SK-N-SH treated with all-trans-retinoic acid at 6 μM for 48 hours (cell line): ENCODE data around the gene UGP2.

Experiments used
- ATAC-seq: fragments of 200-7000 bp; cut with Tn5 transposase; 3 replicates; pipeline ENCODE4 v1.9.1; 2020; ENCODE audit warnings: mild to moderate bottlenecking, moderate library complexity
- ARNTL ChIP-seq: fragments of 450-650 bp; formaldehyde crosslinking; IDR thresholded peaks from 2 replicates; pipeline ENCODE4 v1.5.0; 2020; ENCODE audit warnings: low read depth, mild to moderate bottlenecking, moderate library complexity, borderline replicate concordance
- BACH2 ChIP-seq: fragments of 250-450 bp; sonication (Bioruptor Pico); IDR thresholded peaks from 2 replicates; pipeline ENCODE4 v1.9.0; 2021; ENCODE audit warnings: mild to moderate bottlenecking, borderline replicate concordance
- CREB5 ChIP-seq: fragments of 250-450 bp; sonication (Bioruptor Pico); IDR thresholded peaks from 2 replicates; pipeline ENCODE4 v1.5.1; 2020; ENCODE audit warnings: low read depth, mild to moderate bottlenecking, moderate library complexity
- CSRNP3 ChIP-seq: fragments of 250-450 bp; sonication (Bioruptor Pico); IDR thresholded peaks from 2 replicates; pipeline ENCODE4 v1.5.1; 2021; ENCODE audit warnings: mild to moderate bottlenecking, moderate library complexity
- ESRRG ChIP-seq: fragments of 250-450 bp; sonication (Bioruptor Pico); IDR thresholded peaks from 2 replicates; pipeline ENCODE4 v1.6.1; 2021; ENCODE audit warnings: mild to moderate bottlenecking
- ISL1 ChIP-seq: fragments of 250-450 bp; sonication (Bioruptor Pico); IDR thresholded peaks from 2 replicates; pipeline ENCODE4 v2.1.2; 2022; ENCODE audit warnings: mild to moderate bottlenecking, moderate library complexity
- OSR1 ChIP-seq: fragments of 250-450 bp; sonication (Bioruptor Pico); IDR thresholded peaks from 2 replicates; pipeline ENCODE4 v1.8.0; 2022; ENCODE audit warnings: moderate library complexity, mild to moderate bottlenecking, inconsistent platforms
- PATZ1 ChIP-seq: fragments of 250-450 bp; sonication (Bioruptor Pico); IDR thresholded peaks from 2 replicates; pipeline ENCODE4 v1.8.0; 2020; ENCODE audit warnings: mild to moderate bottlenecking, moderate library complexity, borderline replicate concordance
- POU6F1 ChIP-seq: fragments of 250-450 bp; sonication (Bioruptor Pico); IDR thresholded peaks from 2 replicates; pipeline ENCODE4 v1.8.0; 2021; ENCODE audit warnings: low read depth, mild to moderate bottlenecking, moderate library complexity, borderline replicate concordance
- PPARA ChIP-seq: fragments of 250-450 bp; sonication (Bioruptor Pico); IDR thresholded peaks from 2 replicates; pipeline ENCODE4 v1.5.0; 2020; ENCODE audit warnings: mild to moderate bottlenecking, borderline replicate concordance
- RARB ChIP-seq: fragments of 250-450 bp; sonication (Bioruptor Pico); IDR thresholded peaks from 2 replicates; pipeline ENCODE4 v1.8.0; 2021; ENCODE audit warnings: mild to moderate bottlenecking, moderate library complexity
- SNAI2 ChIP-seq: fragments of 250-450 bp; sonication (Bioruptor Pico); IDR thresholded peaks from 2 replicates; pipeline ENCODE4 v1.5.0; 2020; ENCODE audit warnings: mild to moderate bottlenecking, moderate library complexity
- TCF4 ChIP-seq: fragments of 250-450 bp; sonication (Bioruptor Pico); IDR thresholded peaks from 2 replicates; pipeline ENCODE4 v1.8.0; 2021; ENCODE audit warnings: mild to moderate bottlenecking, moderate library complexity, borderline replicate concordance
- TOX ChIP-seq: fragments of 250-450 bp; sonication (Bioruptor Pico); IDR thresholded peaks from 2 replicates; pipeline ENCODE4 v1.8.0; 2021; ENCODE audit warnings: mild to moderate bottlenecking, moderate library complexity, borderline replicate concordance
- TSHZ2 ChIP-seq: fragments of 250-450 bp; sonication (Bioruptor Pico); IDR thresholded peaks from 2 replicates; pipeline ENCODE4 v1.5.0; 2020; ENCODE audit warnings: mild to moderate bottlenecking, moderate library complexity
- ZC3H10 ChIP-seq: fragments of 250-450 bp; sonication (Bioruptor Pico); IDR thresholded peaks from 2 replicates; pipeline ENCODE4 v1.5.1; 2021; ENCODE audit warnings: mild to moderate bottlenecking, moderate library complexity
- ZFP3 ChIP-seq: fragments of 250-450 bp; sonication (Bioruptor Pico); IDR thresholded peaks from 2 replicates; pipeline ENCODE4 v1.5.0; 2020; ENCODE audit warnings: mild to moderate bottlenecking, moderate library complexity
- ZFP30 ChIP-seq: fragments of 450-650 bp; formaldehyde crosslinking; IDR thresholded peaks from 2 replicates; pipeline ENCODE4 v1.5.0; 2022; ENCODE audit warnings: mild to moderate bottlenecking, moderate library complexity
- ZNF565 ChIP-seq: fragments of 450-650 bp; formaldehyde crosslinking; conservative IDR thresholded peaks from 2 replicates; pipeline ENCODE4 v1.5.0; 2020; ENCODE audit warnings: low read depth, mild to moderate bottlenecking, moderate library complexity
- ZNF70 ChIP-seq: fragments of 450-650 bp; formaldehyde crosslinking; IDR thresholded peaks from 2 replicates; pipeline ENCODE4 v1.5.0; 2020; ENCODE audit warnings: mild to moderate bottlenecking, moderate library complexity
- ZNF8 ChIP-seq: fragments of 450-650 bp; formaldehyde crosslinking; IDR thresholded peaks from 2 replicates; pipeline ENCODE4 v1.5.0; 2020; ENCODE audit warnings: mild to moderate bottlenecking, moderate library complexity

Gene UGP2

GRCh38 chr2:63891488-63892030 is 49.9 kb downstream of the UGP2 start:
- no peak for TF ChIP-seq TOX (CRISPR knock-in tag)
- no peak for TF ChIP-seq TCF4 (CRISPR knock-in tag)
- no peak for TF ChIP-seq ESRRG (CRISPR knock-in tag)
- no peak for TF ChIP-seq ZFP3
- TF ChIP-seq RARB, result no peak
- no peak for ATAC-seq

GRCh38 chr2:63893163-63893562 is 51.5 kb downstream of the UGP2 start:
- ATAC-seq, result no peak
- TF ChIP-seq PPARA (CRISPR knock-in tag) (no peak), PATZ1 (CRISPR knock-in tag) (no peak), ESRRG (CRISPR knock-in tag) (no peak), CREB5 (CRISPR knock-in tag) (no peak), ZNF8 (CRISPR knock-in tag) (no peak), ISL1 (CRISPR knock-in tag) (no peak), SNAI2 (no peak), ZFP30 (CRISPR knock-in tag) (no peak), TSHZ2 (CRISPR knock-in tag) (no peak), CSRNP3 (CRISPR knock-in tag) (no peak), ZC3H10 (CRISPR knock-in tag) (no peak), ZFP3 (no peak), TCF4 (CRISPR knock-in tag) (no peak), ARNTL (CRISPR knock-in tag) (no peak), ZNF70 (CRISPR knock-in tag) (no peak), OSR1 (CRISPR knock-in tag) (no peak), POU6F1 (CRISPR knock-in tag) (no peak)

- TF ChIP-seq RARB (no peak), ZNF565 (no peak), ESRRG (CRISPR knock-in tag) (no peak), SNAI2 (no peak), TSHZ2 (CRISPR knock-in tag) (no peak), ZFP3 (no peak), PATZ1 (CRISPR knock-in tag) (no peak), BACH2 (no peak), ZFP30 (CRISPR knock-in tag) (no peak), CSRNP3 (CRISPR knock-in tag) (no peak)
Measured at GRCh38 chr2:63894167-63894566, 52.5 kb downstream of the UGP2 start.

More at GRCh38 chr2:63894167-63894566, 52.5 kb downstream of the UGP2 start:
- no peak for ATAC-seq
